Neural progenitor cell (in vitro differentiated cells): ENCODE results near the gene PCDH9. TPM values are rescaled to one million over a fixed set of nuclear protein-coding genes. Genes with fewer than 3 reads are reported as not detected.

Source experiments
- DNase-seq: peaks from one replicate; pipeline ENCODE4 v3.0.0-alpha.2; 2016; ENCODE audit warnings: low spot score
- H2AFZ ChIP-seq: fragments of 200-600 bp; sonication (generic); replicated peaks from 2 replicates; pipeline ENCODE4 v1.6.1; 2016; ENCODE audit warnings: antibody characterized with exemption
- H3F3A ChIP-seq: fragments of 200-600 bp; sonication (generic); 2 replicates; pipeline ENCODE4 v1.6.1; 2016; ENCODE audit warnings: antibody characterized with exemption, low read depth
- H3K27ac ChIP-seq: fragments of 200-600 bp; sonication (generic); 2 replicates; pipeline ENCODE4 v1.5.1; 2016; ENCODE audit warnings: mild to moderate bottlenecking
- H3K27me3 ChIP-seq: fragments of 200-600 bp; sonication (generic); 2 replicates; pipeline ENCODE4 v1.6.1; 2016; ENCODE audit warnings: mild to moderate bottlenecking, moderate library complexity
- H3K36me3 ChIP-seq: fragments of 200-600 bp; sonication (generic); 2 replicates; pipeline ENCODE4 v1.5.1; 2016
- H3K4me1 ChIP-seq: fragments of 200-600 bp; sonication (generic); 2 replicates; pipeline ENCODE4 v1.6.1; 2016; ENCODE audit warnings: mixed run types
- H3K4me2 ChIP-seq: fragments of 200-600 bp; sonication (generic); 2 replicates; pipeline ENCODE4 v1.6.1; 2016
- H3K4me3 ChIP-seq: fragments of 200-600 bp; sonication (generic); 2 replicates; pipeline ENCODE4 v1.5.1; 2016
- H3K79me2 ChIP-seq: fragments of 200-600 bp; sonication (generic); 2 replicates; pipeline ENCODE4 v1.6.1; 2016; ENCODE audit warnings: low read depth
- H3K9ac ChIP-seq: fragments of 200-600 bp; sonication (generic); 2 replicates; pipeline ENCODE4 v1.6.1; 2016
- H3K9me3 ChIP-seq: fragments of 200-600 bp; sonication (generic); 2 replicates; pipeline ENCODE4 v1.5.1; 2016; ENCODE audit warnings: low read depth
- H4K20me1 ChIP-seq: fragments of 200-600 bp; sonication (generic); 2 replicates; pipeline ENCODE4 v1.6.1; 2016; ENCODE audit warnings: low read depth
- H3K27ac Mint-ChIP-seq: 3 replicates; pipeline ENCODE4 v1.8.0; 2021; ENCODE audit warnings: mixed read lengths
- H3K27me3 Mint-ChIP-seq: 2 replicates; pipeline ENCODE4 v1.8.0; 2022; ENCODE audit warnings: low read depth, mild to moderate bottlenecking, inconsistent platforms, moderate library complexity, mixed read lengths; ENCODE audit not compliant: insufficient read depth
- H3K36me3 Mint-ChIP-seq: 3 replicates; pipeline ENCODE4 v1.8.0; 2021; ENCODE audit warnings: mixed read lengths
- H3K4me1 Mint-ChIP-seq: 3 replicates; pipeline ENCODE4 v1.8.0; 2021; ENCODE audit warnings: mixed read lengths
- H3K4me3 Mint-ChIP-seq: 3 replicates; pipeline ENCODE4 v1.8.0; 2021; ENCODE audit warnings: mild to moderate bottlenecking, moderate library complexity, mixed read lengths
- H3K9me3 Mint-ChIP-seq: 3 replicates; pipeline ENCODE4 v1.8.0; 2020; ENCODE audit warnings: mixed read lengths
- CTCF ChIP-seq: fragments of 200-600 bp; sonication (generic); IDR thresholded peaks from 2 replicates; pipeline ENCODE4 v1.5.1; 2017; ENCODE audit warnings: antibody characterized with exemption, mild to moderate bottlenecking
- EZH2 ChIP-seq: fragments of 200-600 bp; sonication (generic); IDR thresholded peaks from 2 replicates; pipeline ENCODE4 v1.6.1; 2017; ENCODE audit warnings: antibody characterized with exemption, mild to moderate bottlenecking, moderate library complexity
- EZH2phosphoT487 ChIP-seq: fragments of 200-600 bp; sonication (generic); IDR thresholded peaks from 2 replicates; pipeline ENCODE4 v1.6.1; 2017; ENCODE audit warnings: antibody characterized with exemption
- total RNA-seq: library from RNA; depleted of rRNA; stranded (reverse); fragments of >200 nt; gene quantifications from 2 replicates; pipeline ENCODE4 v1.2.3, GENCODE V29; 2015; ENCODE audit warnings: low replicate concordance

Gene PCDH9
- total RNA-seq, 1 donor from 2014 or later, result 0.24 TPM

GRCh38 chr13:66849706-66850105 lies 380.4 kb downstream of the PCDH9 start:
- no peak overlapping the region for H2AFZ ChIP-seq
- H3K27ac Mint-ChIP-seq, result no peak overlapping the region
- no peak for DNase-seq

GRCh38 chr13:66847541-66847940 lies 382.6 kb downstream of the PCDH9 start:
- Histone ChIP-seq H3K9ac (no peak overlapping the region), H3K4me2 (no peak overlapping the region), H3K79me2 (no peaks in the 10 kb centered on the region), H3K36me3 (no peaks in the 10 kb centered on the region), H3K27ac (no peak overlapping the region), H4K20me1 (no peaks in the 10 kb centered on the region), H3K4me1 (no peaks in the 10 kb centered on the region), H3K27me3 (no peaks in the 10 kb centered on the region), H3K4me3 (no peak overlapping the region), H3K9me3 (no peaks in the 10 kb centered on the region), H2AFZ (no peak overlapping the region), H3F3A (no peaks in the 10 kb centered on the region)
- Mint-ChIP-seq H3K4me3 (no peak overlapping the region), H3K9me3 (no peaks in the 10 kb centered on the region), H3K27ac (no peak overlapping the region), H3K27me3 (no peaks in the 10 kb centered on the region), H3K4me1 (peaks cover 12% of the 10 kb centered on the region), H3K36me3 (no peaks in the 10 kb centered on the region)
- no peak for TF ChIP-seq EZH2
- no peak for TF ChIP-seq CTCF
- no peak for TF ChIP-seq EZH2phosphoT487
- no peak for DNase-seq

More at GRCh38 chr13:66849706-66850105, 380.4 kb downstream of the PCDH9 start:
- Mint-ChIP-seq H3K4me3 (no peak overlapping the region), H3K36me3 (no peaks in the 10 kb centered on the region), H3K27me3 (peaks cover 2% of the 10 kb centered on the region), H3K4me1 (no peaks in the 10 kb centered on the region), H3K9me3 (no peaks in the 10 kb centered on the region)
- no peaks in the 10 kb centered on the region for H4K20me1 ChIP-seq
- no peak overlapping the region for H3K9ac ChIP-seq
- no peaks in the 10 kb centered on the region for H3K27me3 ChIP-seq
- no peaks in the 10 kb centered on the region for H3K9me3 ChIP-seq
- TF ChIP-seq EZH2phosphoT487 (no peak), CTCF (no peak), EZH2 (no peak)
- no peaks in the 10 kb centered on the region for H3F3A ChIP-seq
- no peaks in the 10 kb centered on the region for H3K79me2 ChIP-seq
- H3K36me3 ChIP-seq, result no peaks in the 10 kb centered on the region
- no peak overlapping the region for H3K27ac ChIP-seq
- no peak overlapping the region for H3K4me3 ChIP-seq
- no peaks in the 10 kb centered on the region for H3K4me1 ChIP-seq
- H3K4me2 ChIP-seq, result no peak overlapping the region

- peaks cover 28% of the 10 kb centered on the region for H3K4me1 Mint-ChIP-seq
- Histone ChIP-seq H3K4me3 (no peak overlapping the region), H3K27me3 (no peaks in the 10 kb centered on the region)
Observed at GRCh38 chr13:66845393-66845792, 384.7 kb downstream of the PCDH9 start.

More at GRCh38 chr13:66845393-66845792, 384.7 kb downstream of the PCDH9 start:
- TF ChIP-seq EZH2phosphoT487 (no peak), EZH2 (no peak), CTCF (no peak)
- H3K27ac Mint-ChIP-seq, result no peak overlapping the region
- Histone ChIP-seq H3K4me2 (no peak overlapping the region), H3K27ac (no peak overlapping the region), H3K79me2 (no peaks in the 10 kb centered on the region), H3K9ac (no peak overlapping the region), H4K20me1 (no peaks in the 10 kb centered on the region), H3K9me3 (no peaks in the 10 kb centered on the region), H3K36me3 (no peaks in the 10 kb centered on the region), H3K4me1 (no peaks in the 10 kb centered on the region), H2AFZ (no peak overlapping the region), H3F3A (no peaks in the 10 kb centered on the region)
- no peaks in the 10 kb centered on the region for H3K27me3 Mint-ChIP-seq
- H3K36me3 Mint-ChIP-seq, result no peaks in the 10 kb centered on the region
- no peak for DNase-seq
- no peak overlapping the region for H3K4me3 Mint-ChIP-seq
- H3K9me3 Mint-ChIP-seq, result no peaks in the 10 kb centered on the region
